Suprapubic skin (tissue), 4 donors: ENCODE data around the gene PPAT.

ENCODE experiments used
- EP300 ChIP-seq: sonication (generic); formaldehyde crosslinking; IDR thresholded peaks from one replicate; pipeline ENCODE4 v1.6.1; 2017; ENCODE audit warnings: antibody characterized with exemption
- POLR2A ChIP-seq, 2 donors: fragments of 450-650 bp; IDR thresholded peaks; one replicate each; pipeline ENCODE4 v1.6.1; 2017; ENCODE audit warnings: antibody characterized with exemption in 2 of 2, mild to moderate bottlenecking in 2 of 2, moderate library complexity in 2 of 2
- POLR2AphosphoS5 ChIP-seq, 3 donors: sonication (generic); formaldehyde crosslinking; IDR thresholded peaks; one replicate each; pipeline ENCODE4 v1.6.1; 2017; ENCODE audit warnings: antibody characterized with exemption in 3 of 3
- TF ChIP-seq, protein P1 (sequence below), 2 donors: fragments of 200-600 bp in 1 of 2; fragments of 450-650 bp in 1 of 2; sonication (generic) in 1 of 2; IDR thresholded peaks; one replicate each; pipeline ENCODE4 v1.5.1; 2016 to 2019; ENCODE audit warnings: antibody characterized with exemption in 2 of 2, mild to moderate bottlenecking in 1 of 2, moderate library complexity in 1 of 2

DNA sequence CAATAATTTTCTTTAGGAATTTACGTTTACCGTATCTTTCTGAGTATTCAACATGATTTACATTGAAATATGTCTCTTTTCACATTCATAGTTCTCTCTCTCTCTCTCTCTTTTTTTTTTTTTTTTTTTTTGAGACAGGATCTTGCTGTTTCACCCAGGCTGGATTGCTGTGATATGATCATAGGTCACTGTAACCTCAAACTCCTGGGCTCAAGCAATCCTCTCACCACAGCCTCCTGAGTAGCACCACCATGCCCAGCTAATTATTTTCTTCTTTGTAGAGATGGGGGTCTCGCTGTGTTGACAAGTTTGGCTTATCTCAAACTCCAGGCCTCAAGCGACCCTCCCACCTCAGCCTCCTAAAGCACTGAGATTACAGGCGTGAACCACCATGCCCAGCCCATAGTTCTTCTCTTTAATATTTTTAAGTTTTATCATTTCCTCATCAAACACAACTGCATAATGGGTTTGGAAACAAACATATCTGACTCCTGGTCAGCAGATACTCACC lies 41.8 kb upstream of the PPAT start:
- TF ChIP-seq, protein P1, sequence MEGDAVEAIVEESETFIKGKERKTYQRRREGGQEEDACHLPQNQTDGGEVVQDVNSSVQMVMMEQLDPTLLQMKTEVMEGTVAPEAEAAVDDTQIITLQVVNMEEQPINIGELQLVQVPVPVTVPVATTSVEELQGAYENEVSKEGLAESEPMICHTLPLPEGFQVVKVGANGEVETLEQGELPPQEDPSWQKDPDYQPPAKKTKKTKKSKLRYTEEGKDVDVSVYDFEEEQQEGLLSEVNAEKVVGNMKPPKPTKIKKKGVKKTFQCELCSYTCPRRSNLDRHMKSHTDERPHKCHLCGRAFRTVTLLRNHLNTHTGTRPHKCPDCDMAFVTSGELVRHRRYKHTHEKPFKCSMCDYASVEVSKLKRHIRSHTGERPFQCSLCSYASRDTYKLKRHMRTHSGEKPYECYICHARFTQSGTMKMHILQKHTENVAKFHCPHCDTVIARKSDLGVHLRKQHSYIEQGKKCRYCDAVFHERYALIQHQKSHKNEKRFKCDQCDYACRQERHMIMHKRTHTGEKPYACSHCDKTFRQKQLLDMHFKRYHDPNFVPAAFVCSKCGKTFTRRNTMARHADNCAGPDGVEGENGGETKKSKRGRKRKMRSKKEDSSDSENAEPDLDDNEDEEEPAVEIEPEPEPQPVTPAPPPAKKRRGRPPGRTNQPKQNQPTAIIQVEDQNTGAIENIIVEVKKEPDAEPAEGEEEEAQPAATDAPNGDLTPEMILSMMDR (IDR thresholded peaks at IDR 0.05) = no peak
- TF ChIP-seq POLR2AphosphoS5 (IDR thresholded peaks at IDR 0.05) (no peak), POLR2A (IDR thresholded peaks at IDR 0.05) (no peak), EP300 (no peak)
